HEK293 (cell line): Measurements from ENCODE around the gene CENPN.

Source experiments
- CTCF ChIA-PET: fragments of 350-600 bp; formaldehyde crosslinking; extraction: SDS; loops from one replicate; lab custom pipeline; 2021; ENCODE audit warnings: antibody characterized with exemption; lab: Yijun Ruan, JAX
- POLR2A ChIA-PET: fragments of 300-600 bp; formaldehyde crosslinking; extraction: SDS; loops from one replicate; lab custom pipeline; 2020; ENCODE audit warnings: antibody characterized with exemption, inconsistent platforms; lab: Yijun Ruan, JAX
- H3K27ac ChIP-seq: fragments of 200-500 bp; sonication (Bioruptor generic); 2 replicates; pipeline ENCODE4 v1.5.1; 2014; ENCODE audit warnings: low read depth, low read length, control low read depth, inconsistent platforms; ENCODE audit errors: extremely low read depth
- H3K36me3 ChIP-seq, 2 experiments: fragments of 200-500 bp in 1 of 2; sonication (Bioruptor generic) in 1 of 2; 1 replicate in 1 of 2; 2 replicates in 1 of 2; pipeline ENCODE4 v1.5.1; 2014 to 2017; ENCODE audit warnings: inconsistent platforms in 2 of 2, low read length in 2 of 2; ENCODE audit not compliant: control insufficient read depth in 2 of 2, insufficient read depth in 1 of 2
- H3K4me1 ChIP-seq: fragments of 200-500 bp; sonication (Bioruptor generic); 2 replicates; pipeline ENCODE4 v1.5.1; 2014; ENCODE audit warnings: mild to moderate bottlenecking, low read length, inconsistent platforms; ENCODE audit not compliant: control insufficient read depth, insufficient read depth
- H3K4me3 ChIP-seq: 2 replicates; pipeline ENCODE4 v1.5.1; 2011; ENCODE audit warnings: low read depth, mild to moderate bottlenecking, control low read depth, low read length, moderate library complexity
- H3K9me3 ChIP-seq: fragments of 200-500 bp; sonication (Bioruptor generic); 2 replicates; pipeline ENCODE4 v1.5.1; 2014; ENCODE audit warnings: low read depth, low read length, inconsistent platforms; ENCODE audit not compliant: control insufficient read depth, insufficient read depth
- GLI2 ChIP-seq: fragments of 450-650 bp; formaldehyde crosslinking; IDR thresholded peaks from 2 replicates; pipeline ENCODE4; 2017; ENCODE audit warnings: missing biosample characterization, missing genetic modification characterization, low read depth, borderline replicate concordance
- PRDM1 ChIP-seq: fragments of 450-650 bp; formaldehyde crosslinking; IDR thresholded peaks from 2 replicates; pipeline ENCODE4; 2016; ENCODE audit warnings: missing biosample characterization, missing genetic modification characterization
- ZBTB11 ChIP-seq: fragments of 450-650 bp; formaldehyde crosslinking; conservative IDR thresholded peaks from 2 replicates; pipeline ENCODE4 v1.5.1; 2016; ENCODE audit warnings: low read depth, missing biosample characterization, missing genetic modification characterization
- ZBTB44 ChIP-seq: fragments of 450-650 bp; IDR thresholded peaks from 2 replicates; pipeline ENCODE4 v1.5.1; 2018; ENCODE audit warnings: missing biosample characterization, mild to moderate bottlenecking, missing genetic modification characterization
- ZEB2 ChIP-seq: fragments of 450-650 bp; formaldehyde crosslinking; IDR thresholded peaks from 2 replicates; pipeline ENCODE4 v1.5.1; 2016; ENCODE audit warnings: missing biosample characterization, missing genetic modification characterization
- ZNF214 ChIP-seq: fragments of 450-650 bp; formaldehyde crosslinking; IDR thresholded peaks from 2 replicates; pipeline ENCODE4 v1.5.1; 2017; ENCODE audit warnings: missing biosample characterization, mild to moderate bottlenecking, missing genetic modification characterization, borderline replicate concordance
- ZNF561 ChIP-seq: fragments of 450-650 bp; IDR thresholded peaks from 2 replicates; pipeline ENCODE4 v1.5.1; 2018; ENCODE audit warnings: missing biosample characterization, missing genetic modification characterization, borderline replicate concordance
- ZNF660 ChIP-seq: fragments of 450-650 bp; IDR thresholded peaks from 2 replicates; pipeline ENCODE4 v1.5.1; 2018; ENCODE audit warnings: missing biosample characterization, mild to moderate bottlenecking, missing genetic modification characterization
- ZSCAN30 ChIP-seq: fragments of 450-650 bp; IDR thresholded peaks from 2 replicates; pipeline ENCODE4 v1.5.1; 2018; ENCODE audit warnings: missing biosample characterization, mild to moderate bottlenecking, missing genetic modification characterization, moderate library complexity
- ZXDB ChIP-seq: fragments of 450-650 bp; formaldehyde crosslinking; IDR thresholded peaks from 2 replicates; pipeline ENCODE4 v1.5.1; 2016; ENCODE audit warnings: missing biosample characterization, missing genetic modification characterization
- TF ChIP-seq, protein P1 (sequence below): fragments of 450-650 bp; formaldehyde crosslinking; IDR thresholded peaks from 2 replicates; pipeline ENCODE4 v1.5.1; 2016; ENCODE audit warnings: missing biosample characterization, missing genetic modification characterization, borderline replicate concordance
- TF ChIP-seq, protein P2 (sequence below): fragments of 450-650 bp; formaldehyde crosslinking; IDR thresholded peaks from 2 replicates; pipeline ENCODE4 v1.5.1; 2016; ENCODE audit warnings: missing biosample characterization, missing genetic modification characterization
- TF ChIP-seq, protein P3 (sequence below): IDR thresholded peaks from 2 replicates; pipeline ENCODE4 v1.6.1; 2011; ENCODE audit warnings: mild to moderate bottlenecking, low read depth, low read length, borderline replicate concordance
- TF ChIP-seq, protein P4 (sequence below): fragments of 450-650 bp; formaldehyde crosslinking; IDR thresholded peaks from 2 replicates; pipeline ENCODE4 v1.5.1; 2016; ENCODE audit warnings: missing biosample characterization, missing genetic modification characterization

The CENPN gene

GRCh38 chr16:81029930-81030604 is 23.1 kb downstream of the CENPN start (continued):
- TF ChIP-seq, protein P1, sequence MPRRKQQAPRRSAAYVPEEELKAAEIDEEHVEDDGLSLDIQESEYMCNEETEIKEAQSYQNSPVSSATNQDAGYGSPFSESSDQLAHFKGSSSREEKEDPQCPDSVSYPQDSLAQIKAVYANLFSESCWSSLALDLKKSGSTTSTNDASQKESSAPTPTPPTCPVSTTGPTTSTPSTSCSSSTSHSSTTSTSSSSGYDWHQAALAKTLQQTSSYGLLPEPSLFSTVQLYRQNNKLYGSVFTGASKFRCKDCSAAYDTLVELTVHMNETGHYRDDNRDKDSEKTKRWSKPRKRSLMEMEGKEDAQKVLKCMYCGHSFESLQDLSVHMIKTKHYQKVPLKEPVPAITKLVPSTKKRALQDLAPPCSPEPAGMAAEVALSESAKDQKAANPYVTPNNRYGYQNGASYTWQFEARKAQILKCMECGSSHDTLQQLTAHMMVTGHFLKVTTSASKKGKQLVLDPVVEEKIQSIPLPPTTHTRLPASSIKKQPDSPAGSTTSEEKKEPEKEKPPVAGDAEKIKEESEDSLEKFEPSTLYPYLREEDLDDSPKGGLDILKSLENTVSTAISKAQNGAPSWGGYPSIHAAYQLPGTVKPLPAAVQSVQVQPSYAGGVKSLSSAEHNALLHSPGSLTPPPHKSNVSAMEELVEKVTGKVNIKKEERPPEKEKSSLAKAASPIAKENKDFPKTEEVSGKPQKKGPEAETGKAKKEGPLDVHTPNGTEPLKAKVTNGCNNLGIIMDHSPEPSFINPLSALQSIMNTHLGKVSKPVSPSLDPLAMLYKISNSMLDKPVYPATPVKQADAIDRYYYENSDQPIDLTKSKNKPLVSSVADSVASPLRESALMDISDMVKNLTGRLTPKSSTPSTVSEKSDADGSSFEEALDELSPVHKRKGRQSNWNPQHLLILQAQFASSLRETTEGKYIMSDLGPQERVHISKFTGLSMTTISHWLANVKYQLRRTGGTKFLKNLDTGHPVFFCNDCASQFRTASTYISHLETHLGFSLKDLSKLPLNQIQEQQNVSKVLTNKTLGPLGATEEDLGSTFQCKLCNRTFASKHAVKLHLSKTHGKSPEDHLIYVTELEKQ (tag by site-specific recombination), result no peak
- no peak for TF ChIP-seq ZNF660 (tag by site-specific recombination)

DNA sequence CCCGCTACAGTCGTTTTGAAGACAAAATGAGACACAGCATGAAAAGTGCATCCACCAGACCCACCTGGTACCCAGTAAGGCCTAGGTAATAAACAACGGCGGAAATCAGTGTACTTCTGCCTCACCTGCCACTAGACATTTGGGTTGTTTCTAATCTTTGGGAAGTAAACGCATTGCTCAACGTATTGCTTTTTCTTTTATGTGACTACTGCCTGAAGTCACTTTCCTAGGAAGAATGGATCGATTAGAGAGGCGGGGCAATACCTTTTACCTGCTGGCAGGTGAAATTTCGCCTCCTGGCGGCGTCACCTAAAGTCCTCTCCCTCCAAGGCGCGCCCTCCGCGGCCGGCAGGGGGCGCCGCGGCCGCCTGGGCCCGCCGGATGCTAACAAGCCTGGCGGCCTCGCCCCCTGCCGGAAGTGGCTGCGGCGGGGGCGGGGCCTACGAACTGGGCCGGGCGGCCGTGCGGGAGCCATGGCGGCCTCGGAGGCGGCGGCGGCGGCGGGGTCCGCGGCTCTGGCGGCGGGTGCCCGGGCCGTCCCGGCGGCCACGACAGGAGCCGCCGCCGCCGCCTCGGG is 28.5 kb downstream of the CENPN start, which contains the start of gene ATMIN:
ATMIN (plus strand) TSS at position 445 of the 577 bp plus-strand sequence; CDS start at position 474, 29 bp downstream.
- H3K4me1 ChIP-seq, result peaks cover 3% of the 10 kb centered on the region; the same call in 1 of the 2 replicates
- H3K9me3 ChIP-seq, result no peaks in the 10 kb centered on the region
- H3K4me3 ChIP-seq, result peak within 1 kb of the TSS; percentile 89
- TF ChIP-seq ZNF660 (tag by site-specific recombination) (peak; percentile 64), ZNF214 (tag by site-specific recombination) (no peak), ZBTB44 (tag by site-specific recombination) (0 out of 2 replicates have a peak, but pooled peaks have one; percentile 24), ZEB2 (tag by site-specific recombination) (peak; percentile 96), PRDM1 (peak; percentile 75), ZXDB (tag by site-specific recombination) (0 out of 2 replicates have a peak, but pooled peaks have one; percentile 14), ZBTB11 (0 out of 2 replicates have a peak, but pooled peaks have one; percentile 26), ZNF561 (tag by site-specific recombination) (peak; percentile 26; the same call in 1 of the 2 replicates), ZSCAN30 (tag by site-specific recombination) (peak; percentile 29; the same call in 1 of the 2 replicates), GLI2 (tag by site-specific recombination) (no peak)
- TF ChIP-seq, protein P2, sequence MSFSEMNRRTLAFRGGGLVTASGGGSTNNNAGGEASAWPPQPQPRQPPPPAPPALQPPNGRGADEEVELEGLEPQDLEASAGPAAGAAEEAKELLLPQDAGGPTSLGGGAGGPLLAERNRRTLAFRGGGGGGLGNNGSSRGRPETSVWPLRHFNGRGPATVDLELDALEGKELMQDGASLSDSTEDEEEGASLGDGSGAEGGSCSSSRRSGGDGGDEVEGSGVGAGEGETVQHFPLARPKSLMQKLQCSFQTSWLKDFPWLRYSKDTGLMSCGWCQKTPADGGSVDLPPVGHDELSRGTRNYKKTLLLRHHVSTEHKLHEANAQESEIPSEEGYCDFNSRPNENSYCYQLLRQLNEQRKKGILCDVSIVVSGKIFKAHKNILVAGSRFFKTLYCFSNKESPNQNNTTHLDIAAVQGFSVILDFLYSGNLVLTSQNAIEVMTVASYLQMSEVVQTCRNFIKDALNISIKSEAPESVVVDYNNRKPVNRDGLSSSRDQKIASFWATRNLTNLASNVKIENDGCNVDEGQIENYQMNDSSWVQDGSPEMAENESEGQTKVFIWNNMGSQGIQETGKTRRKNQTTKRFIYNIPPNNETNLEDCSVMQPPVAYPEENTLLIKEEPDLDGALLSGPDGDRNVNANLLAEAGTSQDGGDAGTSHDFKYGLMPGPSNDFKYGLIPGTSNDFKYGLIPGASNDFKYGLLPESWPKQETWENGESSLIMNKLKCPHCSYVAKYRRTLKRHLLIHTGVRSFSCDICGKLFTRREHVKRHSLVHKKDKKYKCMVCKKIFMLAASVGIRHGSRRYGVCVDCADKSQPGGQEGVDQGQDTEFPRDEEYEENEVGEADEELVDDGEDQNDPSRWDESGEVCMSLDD, result no peak
- TF ChIP-seq, protein P3, sequence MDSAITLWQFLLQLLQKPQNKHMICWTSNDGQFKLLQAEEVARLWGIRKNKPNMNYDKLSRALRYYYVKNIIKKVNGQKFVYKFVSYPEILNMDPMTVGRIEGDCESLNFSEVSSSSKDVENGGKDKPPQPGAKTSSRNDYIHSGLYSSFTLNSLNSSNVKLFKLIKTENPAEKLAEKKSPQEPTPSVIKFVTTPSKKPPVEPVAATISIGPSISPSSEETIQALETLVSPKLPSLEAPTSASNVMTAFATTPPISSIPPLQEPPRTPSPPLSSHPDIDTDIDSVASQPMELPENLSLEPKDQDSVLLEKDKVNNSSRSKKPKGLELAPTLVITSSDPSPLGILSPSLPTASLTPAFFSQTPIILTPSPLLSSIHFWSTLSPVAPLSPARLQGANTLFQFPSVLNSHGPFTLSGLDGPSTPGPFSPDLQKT, result peak; percentile 47; the same call in 1 of the 2 replicates
- TF ChIP-seq, protein P4, sequence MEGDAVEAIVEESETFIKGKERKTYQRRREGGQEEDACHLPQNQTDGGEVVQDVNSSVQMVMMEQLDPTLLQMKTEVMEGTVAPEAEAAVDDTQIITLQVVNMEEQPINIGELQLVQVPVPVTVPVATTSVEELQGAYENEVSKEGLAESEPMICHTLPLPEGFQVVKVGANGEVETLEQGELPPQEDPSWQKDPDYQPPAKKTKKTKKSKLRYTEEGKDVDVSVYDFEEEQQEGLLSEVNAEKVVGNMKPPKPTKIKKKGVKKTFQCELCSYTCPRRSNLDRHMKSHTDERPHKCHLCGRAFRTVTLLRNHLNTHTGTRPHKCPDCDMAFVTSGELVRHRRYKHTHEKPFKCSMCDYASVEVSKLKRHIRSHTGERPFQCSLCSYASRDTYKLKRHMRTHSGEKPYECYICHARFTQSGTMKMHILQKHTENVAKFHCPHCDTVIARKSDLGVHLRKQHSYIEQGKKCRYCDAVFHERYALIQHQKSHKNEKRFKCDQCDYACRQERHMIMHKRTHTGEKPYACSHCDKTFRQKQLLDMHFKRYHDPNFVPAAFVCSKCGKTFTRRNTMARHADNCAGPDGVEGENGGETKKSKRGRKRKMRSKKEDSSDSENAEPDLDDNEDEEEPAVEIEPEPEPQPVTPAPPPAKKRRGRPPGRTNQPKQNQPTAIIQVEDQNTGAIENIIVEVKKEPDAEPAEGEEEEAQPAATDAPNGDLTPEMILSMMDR, result peak; percentile 92
- peak within 1 kb of the TSS; percentile 76; the same call in 1 of the 2 replicates for H3K27ac ChIP-seq
- peaks cover under 1 to 35% of the 10 kb centered on the region in 2 experiments; a peak in 2 of 3 replicates for H3K36me3 ChIP-seq
- ChIA-PET CTCF (interaction anchor here (0.6 to 2.6 kb wide), 29 partner anchors 10 to 701 kb away, joined by 3 to 24 read pairs (median 4); partner anchors contain the start of gene C16orf46), POLR2A (interaction anchor here (1.3 to 1.9 kb wide), 2 partner anchors 25 to 29 kb away, joined by 4 to 11 read pairs; partner anchors contain the start of genes CENPN and CMC2)
